ENCODE measurements around the gene ADCY5.

DNA sequence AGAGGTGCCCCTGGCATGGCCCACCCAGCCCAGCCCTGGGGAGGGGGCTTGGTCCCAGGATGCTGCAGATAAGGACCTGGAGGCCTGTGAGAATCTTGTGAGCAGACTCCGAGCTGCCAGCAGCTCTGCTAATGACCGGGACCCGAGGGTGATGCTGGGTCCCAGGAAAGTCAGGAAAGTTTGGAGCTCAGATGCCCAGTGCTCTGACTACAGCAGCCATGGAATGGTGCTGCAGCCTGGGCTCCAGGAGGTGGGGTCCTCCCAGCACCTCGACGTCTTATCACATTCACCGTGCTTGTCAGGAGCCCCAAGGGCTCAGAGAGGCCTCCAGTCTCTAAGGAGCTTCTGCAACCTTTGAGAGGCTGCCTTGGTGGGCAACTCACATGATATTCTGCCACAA is 34.3 kb upstream of the ADCY5 start:
- no peak for TF ChIP-seq EP300 (IDR thresholded peaks at IDR 0.05)
- TF ChIP-seq CTCF (IDR thresholded peaks at IDR 0.05) = no peak
- TF ChIP-seq POLR2A (IDR thresholded peaks at IDR 0.05) = no peak
